Renal cortical epithelial cell (primary cell): ENCODE results near the gene OR2L3. TPM values are rescaled to one million over a fixed set of nuclear protein-coding genes. Genes with fewer than 3 reads are reported as not detected.
"Not testable (repeated sequence)": the region's sequence is repeated elsewhere in the genome, so short reads cannot be mapped to it uniquely, and the experiment has no call there.

ENCODE experiments used
- DNase-seq: peaks from one replicate; pipeline ENCODE4 v3.0.0-alpha.2; 2011; ENCODE audit warnings: low read depth
- total RNA-seq: library from RNA; depleted of rRNA; stranded (reverse); fragments of >200 nt; gene quantifications from 2 replicates; pipeline ENCODE4 v1.2.3, GENCODE V29; 2014

Gene OR2L3, protein sequence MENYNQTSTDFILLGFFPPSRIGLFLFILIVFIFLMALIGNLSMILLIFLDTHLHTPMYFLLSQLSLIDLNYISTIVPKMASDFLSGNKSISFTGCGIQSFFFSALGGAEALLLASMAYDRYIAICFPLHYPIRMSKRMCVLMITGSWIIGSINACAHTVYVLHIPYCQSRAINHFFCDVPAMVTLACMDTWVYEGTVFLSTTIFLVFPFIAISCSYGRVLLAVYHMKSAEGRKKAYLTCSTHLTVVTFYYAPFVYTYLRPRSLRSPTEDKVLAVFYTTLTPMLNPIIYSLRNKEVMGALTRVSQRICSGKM
- not detected in 2 replicates for total RNA-seq

DNA sequence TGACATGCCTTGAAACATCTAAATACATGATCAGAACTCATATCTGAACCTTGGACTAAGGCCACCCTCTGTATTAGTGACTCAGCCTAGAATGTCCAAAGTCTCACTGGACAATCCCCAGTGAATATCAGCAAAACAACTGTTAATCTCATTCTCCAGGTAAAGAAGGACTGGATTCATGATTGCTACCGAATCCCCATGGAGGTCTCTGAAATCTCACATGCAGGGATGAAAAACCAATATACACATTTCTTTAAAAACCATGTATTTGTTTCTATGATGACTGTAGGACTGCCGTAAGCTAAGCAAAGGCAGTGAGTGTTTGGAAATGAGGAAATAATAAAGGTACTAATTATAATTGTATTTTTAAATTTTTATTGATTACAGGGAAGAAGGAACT, at the start of gene OR2L3:
Gene OR2L3, plus strand, starts transcription at position 301 of the 400 bp plus-strand sequence. CDS start 13,846 bp downstream, outside the sequence.
- no peak for DNase-seq

DNA sequence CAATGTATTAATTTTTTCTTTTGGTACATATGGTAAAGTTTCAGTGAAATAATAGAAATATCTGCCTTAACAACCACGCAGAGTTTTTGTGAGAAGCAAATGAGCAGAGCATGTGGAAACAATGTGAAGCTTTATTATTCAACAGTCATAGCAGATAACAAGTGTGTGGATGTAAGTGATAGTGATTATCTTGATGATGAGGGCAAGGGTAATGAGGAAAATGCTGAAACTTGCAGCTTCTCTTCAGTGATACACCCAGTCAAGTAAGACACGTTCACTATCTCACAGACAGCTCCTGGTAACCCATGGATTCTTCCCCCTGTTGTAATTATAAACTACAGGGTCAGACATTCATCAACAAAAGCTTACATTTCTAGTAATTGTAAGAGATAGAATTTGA, 47.8 kb upstream of the OR2L3 start:
- DNase-seq, result no peak

DNA sequence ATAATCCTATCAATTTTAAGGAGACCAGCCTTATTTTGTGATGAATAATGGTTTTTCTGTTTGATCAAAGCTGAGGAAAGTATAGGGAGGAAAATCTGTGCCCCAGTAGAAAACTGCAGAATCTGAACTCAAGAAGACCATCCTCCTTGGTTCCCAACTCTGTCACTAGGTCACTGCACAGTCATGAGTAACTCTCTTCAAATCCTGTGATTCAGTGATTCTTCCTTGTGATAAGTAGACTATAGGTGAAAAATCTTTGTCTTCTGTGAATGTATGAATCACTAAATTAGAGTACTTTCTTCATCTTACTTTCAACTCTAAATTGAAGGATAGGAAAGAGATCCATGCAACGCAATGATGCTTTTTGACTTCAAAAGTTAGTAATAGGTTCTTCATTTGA, 46.5 kb upstream of the OR2L3 start:
- DNase-seq, result no peak

DNA sequence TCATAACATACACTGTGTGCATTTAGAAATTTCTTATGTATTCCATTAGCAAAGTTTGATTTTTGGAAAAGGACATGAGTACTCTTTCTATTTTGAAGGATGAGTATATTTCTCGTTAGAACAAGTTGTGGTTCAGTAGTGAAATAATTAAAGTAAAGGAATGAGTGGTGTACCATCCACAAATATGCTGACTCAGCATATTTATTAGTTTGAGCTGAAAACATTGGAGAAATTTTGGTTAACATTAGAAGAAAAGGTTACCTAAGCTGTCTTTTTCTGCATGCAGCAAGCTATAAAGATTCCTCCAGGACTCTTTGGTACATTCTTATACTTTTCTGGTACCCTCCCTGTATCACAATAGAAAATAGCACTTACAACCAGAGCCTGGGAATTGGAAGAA, 38.9 kb upstream of the OR2L3 start:
- DNase-seq, result no peak

DNA sequence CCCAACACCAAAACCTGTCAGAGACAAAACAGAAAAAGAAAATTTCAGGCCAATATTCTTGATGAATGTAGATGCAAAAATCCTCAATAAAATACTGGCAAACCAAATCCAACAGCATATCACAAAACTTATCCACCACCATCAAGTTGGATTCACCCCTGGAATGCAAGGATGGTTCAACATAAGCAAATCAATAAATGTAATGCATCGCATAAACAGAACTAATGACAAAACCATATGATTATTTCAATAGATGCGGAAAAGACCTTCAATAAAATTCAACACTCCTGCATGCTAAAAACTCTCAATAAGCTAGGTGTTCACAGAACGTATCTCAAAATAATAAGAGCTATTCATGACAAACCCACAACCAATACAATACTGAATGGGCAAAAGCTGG, 37.0 kb upstream of the OR2L3 start:
- DNase-seq, result no peak

DNA sequence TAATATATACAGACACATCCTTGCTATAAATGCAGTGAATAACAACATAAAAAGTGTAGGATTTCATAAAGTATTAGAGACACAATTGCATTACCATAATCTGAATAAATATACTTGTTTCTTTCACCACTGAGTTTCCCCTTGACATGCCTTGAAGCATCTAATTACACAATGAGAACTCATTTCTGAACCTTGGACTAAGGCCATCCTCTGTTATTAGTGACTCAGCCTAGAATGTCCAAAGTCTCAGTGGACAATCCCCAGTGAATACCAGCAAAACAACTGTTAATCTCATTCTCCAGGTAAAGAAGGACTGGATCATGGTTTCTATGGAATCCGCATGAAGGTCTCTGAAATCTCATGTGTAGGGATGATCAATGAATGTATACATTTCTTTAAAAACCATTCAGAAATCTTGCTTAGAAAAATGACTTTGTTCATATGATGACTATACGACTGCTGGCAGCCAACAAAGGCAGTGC, 33.4 kb upstream of the OR2L3 start, which contains the start of gene OR2L5:
Gene OR2L5, plus strand, starts transcription at position 432 of the 482 bp plus-strand sequence. CDS start 8,288 bp downstream, outside the sequence.
- DNase-seq, result no peak

DNA sequence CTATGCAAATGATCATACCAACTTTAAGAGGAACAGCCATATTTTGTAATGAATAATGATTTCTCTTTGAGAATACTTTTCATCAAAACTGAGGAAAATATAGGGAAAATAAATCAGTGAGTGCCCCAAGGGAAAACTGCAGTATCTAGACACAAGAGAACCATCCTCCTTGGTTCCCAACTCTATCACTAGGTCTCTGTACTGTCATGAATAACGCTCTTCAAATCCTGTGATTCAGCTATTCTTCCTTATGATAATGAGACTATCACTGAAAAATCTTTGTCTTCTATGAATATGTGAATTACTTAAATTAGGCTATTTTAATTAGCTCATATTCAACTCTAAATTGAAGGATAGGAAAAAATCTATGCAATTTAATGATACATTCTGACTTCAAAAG, 30.8 kb upstream of the OR2L3 start:
- no peak for DNase-seq

DNA sequence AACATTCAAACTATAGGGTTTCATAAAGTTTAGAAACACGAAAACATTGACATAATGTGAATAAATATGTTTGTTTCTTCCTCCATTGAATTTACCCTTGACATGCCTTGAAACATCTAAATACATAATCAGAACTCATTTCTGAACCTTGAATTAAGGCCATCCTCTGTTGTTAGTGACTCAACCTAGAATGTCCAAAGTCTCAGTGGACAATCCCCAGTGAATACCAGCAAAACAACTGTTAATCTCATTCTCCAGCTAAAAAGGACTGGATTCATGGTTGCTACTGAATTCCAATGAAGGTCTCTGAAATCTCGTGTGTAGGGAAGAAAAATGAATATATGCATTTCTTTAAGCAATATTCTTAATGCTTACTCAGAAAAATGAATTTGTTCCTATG, 16.9 kb upstream of the OR2L3 start, which contains the start of gene OR2L2:
Gene OR2L2, plus strand, starts transcription at position 301 of the 400 bp plus-strand sequence. CDS start 8,198 bp downstream, outside the sequence.
- no peak for DNase-seq

DNA sequence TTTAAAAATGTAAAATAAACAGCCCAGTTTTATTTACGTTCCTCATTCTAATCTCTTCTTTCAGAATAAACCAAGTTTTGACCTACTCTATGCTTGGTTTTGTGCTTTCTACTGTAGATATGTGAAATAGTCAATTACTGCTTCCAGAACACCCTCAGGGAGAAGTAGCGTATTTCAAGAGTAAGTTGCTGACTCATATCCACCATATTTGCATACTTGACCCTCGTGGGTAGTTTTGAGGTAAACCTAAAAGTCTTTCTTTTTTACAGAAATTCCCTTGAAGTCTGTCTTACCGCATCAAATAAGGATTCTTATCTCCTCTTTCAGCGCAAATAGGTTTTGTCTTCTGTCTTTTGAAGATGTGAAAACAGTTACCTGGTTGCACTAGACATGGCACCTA, 1.4 kb upstream of the OR2L3 start:
- DNase-seq, result no peak

DNA sequence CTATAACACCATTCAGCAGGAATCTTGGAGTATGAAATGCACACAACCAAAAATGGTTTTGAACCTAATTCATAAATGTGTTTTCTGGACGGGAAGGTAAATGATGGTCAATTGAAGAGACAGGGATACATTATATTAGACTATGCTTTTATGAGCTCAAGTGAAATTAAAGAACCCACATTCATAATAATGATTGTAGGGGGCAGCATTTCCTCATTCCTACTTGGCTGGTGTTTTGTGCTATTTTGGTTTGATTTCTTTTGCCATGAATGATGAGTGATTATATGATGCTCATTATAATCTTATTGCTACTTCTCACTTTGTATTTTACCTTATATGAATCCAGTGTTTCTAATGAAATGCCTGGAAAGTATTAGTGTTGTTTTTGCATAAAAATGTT, 372 bp downstream of the OR2L3 start:
- no peak for DNase-seq

DNA sequence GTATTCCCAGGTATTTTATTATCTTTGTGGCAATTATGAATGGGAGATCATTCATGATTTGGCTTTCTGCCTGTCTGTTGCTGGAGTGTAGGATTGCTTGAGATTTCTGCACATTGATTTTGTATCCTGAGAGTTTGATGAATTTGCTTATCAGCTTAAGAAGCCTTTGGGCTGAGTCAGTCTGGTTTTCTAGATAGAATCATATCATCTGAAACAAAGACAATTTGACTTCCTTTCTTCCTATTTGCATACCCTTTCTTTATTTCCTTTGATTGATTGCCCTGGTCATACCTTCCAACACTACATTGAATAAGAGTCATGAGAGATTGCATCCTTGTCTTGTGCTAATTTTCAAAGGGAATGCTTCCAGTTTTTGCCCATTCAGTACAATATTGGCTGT, 8.0 kb downstream of the OR2L3 start:
- no peak for DNase-seq

DNA sequence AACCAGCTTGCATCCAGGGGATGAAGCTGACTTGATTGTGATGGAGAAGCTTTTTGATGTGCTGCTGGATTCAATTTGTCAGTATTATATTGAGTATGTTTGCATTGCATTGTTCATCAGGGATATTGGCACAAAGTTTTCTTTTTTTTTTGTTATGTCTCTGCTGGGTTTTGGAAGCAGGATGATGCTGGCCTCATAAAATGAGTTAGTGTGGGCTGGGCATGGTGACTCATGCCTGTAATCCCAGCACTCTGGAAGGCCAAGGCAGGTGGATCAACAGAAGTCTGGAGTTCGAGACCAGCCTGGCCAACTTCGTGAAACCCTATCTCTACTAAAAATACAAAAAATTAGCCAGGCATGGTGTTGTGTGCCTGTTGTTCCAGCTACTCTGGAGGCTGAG, 8.6 kb downstream of the OR2L3 start:
- DNase-seq, result no peak

DNA sequence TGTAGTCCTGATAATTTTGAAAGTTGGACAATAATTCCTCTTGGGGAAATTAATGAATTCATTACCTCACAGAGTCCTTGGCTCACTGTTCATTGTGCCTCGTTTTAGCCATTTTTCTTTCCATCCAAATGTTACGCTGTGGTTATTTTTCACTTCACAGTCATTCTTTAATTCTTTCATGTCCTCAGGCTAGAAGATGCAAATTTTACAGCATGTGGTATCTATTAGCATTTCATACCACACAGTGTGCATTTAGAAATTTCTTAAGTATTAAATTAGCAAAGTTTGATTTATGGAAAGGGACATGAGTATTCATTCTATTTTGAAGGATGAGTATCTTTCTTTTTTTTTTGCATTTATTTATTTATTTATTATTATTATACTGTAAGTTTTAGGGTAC, 18.4 kb downstream of the OR2L3 start:
- no peak for DNase-seq

DNA sequence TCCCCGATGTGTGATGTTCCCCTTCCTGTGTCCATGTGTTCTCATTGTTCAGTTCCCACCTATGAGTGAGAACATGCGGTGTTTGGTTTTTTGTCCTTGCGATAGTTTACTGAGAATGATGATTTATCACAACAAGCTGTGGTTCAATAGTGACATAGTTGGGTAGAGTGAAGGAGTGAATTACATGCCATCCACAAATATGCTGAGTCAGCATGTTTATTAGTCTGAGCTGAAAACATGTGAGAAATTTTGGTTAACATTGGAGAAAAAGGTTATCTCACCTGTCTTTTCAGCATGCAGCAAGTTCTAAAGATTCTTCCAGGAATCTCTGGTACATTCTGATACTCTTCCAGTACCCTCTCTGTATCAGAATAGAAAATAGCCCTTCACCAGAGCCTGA, 19.0 kb downstream of the OR2L3 start:
- DNase-seq, result no peak

DNA sequence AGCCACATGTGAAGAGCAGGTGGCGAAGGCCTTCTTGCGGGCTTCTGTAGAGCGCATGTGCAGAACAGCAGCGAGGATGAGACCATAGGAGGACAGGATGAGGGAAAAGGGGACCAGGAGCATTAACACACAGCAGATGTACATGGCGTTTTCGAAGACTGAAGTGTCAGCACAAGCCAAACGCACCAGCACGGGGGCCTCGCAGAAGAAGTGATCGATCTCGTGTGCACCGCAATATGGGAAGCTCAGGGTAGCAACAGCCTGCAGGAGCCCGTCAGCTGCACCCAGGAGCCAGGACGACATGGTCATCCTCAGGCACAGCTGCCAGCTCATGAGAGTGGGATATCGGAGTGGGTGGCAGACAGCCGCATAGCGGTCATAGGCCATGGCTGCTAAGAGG, 37.2 kb downstream of the OR2L3 start:
- DNase-seq, result not testable (repeated sequence)

DNA sequence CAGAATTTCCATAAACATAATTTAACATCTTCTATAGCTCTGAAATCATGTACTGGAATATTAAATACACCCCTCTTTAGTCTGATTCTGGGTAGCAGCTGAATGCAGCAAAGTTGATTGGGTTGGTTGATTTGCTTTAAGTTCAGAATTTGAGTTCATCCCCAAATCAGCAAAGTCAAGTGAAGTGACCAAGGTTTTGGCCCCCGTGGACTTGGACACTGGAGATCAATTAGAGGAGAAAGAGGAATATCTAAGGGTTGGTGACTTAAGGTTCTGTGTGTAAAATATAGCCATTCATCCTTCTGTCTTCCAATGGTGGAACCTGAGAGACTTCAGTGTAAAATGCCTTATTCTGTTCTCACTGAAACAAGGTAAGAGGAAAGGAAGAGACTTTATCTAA, 48.2 kb downstream of the OR2L3 start, which contains the start of gene OR2L13:
Gene OR2L13, plus strand, starts transcription at position 301 of the 400 bp plus-strand sequence. CDS start 4,192 bp downstream, outside the sequence.
- no peak for DNase-seq

DNA sequence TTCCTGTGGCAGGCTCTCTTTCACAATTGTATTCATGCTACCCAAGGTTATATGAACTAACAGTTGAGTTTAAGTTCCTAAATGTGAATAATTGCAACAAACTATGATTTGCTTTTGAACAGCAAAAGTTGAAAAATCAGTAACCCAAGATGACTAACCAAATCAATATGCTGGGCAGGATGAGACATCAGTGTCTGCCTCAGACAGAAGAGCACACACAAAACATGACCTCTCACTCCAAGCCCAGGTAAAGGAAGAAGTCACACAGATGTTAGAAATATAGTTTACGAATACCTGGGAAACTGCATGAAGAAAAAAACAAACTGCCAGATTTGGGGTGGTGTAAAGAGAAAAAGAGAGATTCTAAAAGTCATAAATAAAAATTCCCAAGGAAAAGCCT, 51.9 kb downstream of the OR2L3 start:
- no peak for DNase-seq

DNA sequence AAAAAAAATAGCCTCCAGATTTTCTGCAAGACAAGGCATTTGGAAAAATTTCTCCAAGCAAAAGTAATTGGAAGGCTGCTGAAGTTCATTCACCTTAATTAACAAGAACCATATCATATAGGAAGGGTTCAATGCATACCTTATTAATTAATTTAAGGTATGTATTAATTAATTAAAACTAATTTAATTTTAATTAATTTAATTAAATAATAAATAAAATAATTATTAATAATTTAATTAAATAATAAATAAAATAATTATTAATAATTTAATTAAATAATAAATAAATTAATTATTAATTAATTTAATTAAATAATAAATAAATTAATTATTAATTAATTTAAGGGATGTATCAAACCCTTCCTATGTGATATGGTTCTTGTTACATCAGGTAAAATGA, 56.2 kb downstream of the OR2L3 start:
- DNase-seq, result no peak

DNA sequence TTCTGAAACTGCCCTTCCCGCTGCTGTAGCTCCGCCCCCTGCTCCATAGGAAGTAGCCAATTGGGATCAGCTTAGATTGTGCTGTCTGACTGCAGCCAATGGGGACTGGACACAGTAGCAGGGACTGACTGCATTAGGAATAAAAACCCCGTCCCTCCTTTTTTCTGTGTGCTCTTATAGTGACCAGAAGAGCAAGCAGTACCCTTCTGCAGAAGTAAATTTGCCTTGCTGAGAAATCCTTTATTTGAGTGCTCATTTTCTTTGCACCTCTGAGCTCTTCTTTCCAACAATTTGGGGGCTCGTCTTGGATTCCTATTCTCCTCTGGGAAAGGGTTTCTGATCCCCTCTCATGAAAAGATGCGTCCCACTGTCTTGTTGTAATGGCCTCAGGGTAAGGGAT, 64.5 kb downstream of the OR2L3 start:
- no peak for DNase-seq
